COR-L47 (cell line): ENCODE data around the gene PLCB4.

Experiments
- DNase-seq: peaks from one replicate; lab custom pipeline; 2025; lab: John Stamatoyannopoulos, UW

Gene PLCB4

DNA sequence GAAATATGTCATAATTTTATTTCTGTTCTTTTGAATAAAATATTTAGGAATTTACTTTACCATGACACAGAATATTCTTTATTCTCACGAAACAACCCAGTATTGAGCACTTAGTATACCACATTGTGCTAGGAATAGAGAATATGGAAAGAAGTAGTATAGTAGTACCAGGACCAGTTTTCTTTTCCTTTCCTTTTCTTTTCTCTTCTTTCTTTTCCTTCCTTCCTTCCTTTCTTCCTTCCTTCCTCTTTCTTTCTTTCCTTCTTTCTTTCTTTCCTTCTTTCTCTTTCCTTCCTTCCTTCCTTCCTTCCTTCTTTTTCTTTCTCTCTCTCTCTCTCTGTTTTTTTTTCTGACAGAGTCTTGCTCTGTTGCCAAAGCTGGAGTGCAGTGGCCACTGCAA is 7.5 kb upstream of the PLCB4 start:
- no peak for DNase-seq

DNA sequence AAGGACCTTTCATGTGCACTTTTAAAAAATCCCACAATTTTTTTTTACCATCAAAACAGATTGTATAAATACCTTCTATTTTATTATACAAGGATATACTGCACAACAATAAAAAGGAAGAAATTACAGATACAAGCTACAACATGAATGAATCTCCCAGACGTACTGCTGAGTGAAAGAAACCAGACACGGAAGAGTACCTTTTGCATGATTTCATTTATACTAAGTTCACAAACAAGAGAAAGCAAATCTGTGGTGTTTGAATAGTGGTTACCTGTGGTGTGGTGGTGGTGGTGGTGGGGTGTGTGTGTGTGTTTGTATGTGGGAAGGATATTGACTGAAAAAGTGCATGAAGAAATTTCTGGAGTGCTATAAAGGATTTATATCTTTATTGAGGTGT is 6.8 kb upstream of the PLCB4 start:
- DNase-seq, result no peak

DNA sequence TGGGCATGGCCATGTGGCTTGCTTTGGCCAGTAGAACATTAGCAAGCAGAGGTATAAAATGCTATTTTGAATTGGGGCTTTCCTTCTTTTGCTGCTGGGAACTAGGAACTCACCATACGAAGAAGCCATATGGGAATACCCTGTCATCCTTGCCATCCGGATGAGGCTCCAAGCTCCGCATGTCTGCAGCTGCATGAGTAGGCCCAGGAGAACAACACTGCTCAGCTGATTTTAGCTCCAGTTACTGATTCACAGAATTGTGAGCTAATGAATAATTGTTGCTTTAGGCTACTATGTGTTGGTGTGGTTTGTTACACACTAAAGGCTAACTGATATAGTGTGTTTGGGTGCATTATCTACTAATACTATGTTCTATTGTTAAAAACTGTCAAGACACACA is 2.7 kb upstream of the PLCB4 start:
- DNase-seq, result no peak

DNA sequence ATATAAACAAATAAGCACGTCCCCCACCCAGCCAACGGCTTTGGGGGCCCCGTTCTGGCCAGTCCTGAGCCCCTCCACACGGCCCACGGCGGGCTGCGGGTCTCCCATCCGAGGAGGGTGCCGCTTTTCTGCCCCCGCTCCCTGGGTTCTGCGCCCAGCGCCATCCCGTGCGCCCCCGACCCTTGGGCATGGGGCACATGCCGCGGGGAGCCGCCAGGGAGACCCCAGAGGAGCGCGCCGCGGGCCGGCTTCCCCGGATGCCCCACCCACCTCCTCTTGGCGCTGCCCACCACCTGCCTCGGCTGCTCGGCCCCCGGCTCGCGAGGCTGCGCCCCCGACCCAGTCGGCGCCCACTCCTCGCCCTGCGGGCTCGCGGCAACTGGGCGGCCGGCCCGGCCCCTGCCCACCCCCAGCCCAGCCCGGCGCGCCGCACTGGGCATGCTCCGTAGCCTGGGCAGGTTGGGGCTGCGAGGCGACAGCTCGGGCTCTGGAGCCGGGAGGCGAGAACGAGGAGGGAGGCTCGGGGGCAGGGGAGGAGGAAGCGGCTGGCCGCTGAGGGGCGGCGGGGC is 570 bp upstream of the PLCB4 start:
- DNase-seq, result peak; percentile 74

DNA sequence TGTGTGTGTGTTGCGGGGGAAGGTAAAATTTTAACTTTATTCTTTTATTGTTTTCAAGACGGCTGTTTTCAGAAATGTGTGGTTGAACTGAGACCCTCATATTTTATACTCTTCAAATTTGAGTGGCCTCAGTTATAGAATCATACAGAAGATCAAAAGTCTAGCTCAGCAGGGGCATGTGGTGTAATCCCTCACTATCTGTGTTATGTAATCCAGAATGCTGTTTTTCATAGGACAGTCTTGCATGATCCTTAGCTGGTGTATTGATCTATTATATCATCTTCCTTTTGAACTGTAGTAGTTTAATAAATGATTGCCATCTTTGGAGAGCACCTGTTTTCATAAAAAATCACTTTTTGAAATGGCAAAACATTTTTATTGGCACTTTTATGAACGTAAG is 1.4 kb downstream of the PLCB4 start:
- no peak for DNase-seq

DNA sequence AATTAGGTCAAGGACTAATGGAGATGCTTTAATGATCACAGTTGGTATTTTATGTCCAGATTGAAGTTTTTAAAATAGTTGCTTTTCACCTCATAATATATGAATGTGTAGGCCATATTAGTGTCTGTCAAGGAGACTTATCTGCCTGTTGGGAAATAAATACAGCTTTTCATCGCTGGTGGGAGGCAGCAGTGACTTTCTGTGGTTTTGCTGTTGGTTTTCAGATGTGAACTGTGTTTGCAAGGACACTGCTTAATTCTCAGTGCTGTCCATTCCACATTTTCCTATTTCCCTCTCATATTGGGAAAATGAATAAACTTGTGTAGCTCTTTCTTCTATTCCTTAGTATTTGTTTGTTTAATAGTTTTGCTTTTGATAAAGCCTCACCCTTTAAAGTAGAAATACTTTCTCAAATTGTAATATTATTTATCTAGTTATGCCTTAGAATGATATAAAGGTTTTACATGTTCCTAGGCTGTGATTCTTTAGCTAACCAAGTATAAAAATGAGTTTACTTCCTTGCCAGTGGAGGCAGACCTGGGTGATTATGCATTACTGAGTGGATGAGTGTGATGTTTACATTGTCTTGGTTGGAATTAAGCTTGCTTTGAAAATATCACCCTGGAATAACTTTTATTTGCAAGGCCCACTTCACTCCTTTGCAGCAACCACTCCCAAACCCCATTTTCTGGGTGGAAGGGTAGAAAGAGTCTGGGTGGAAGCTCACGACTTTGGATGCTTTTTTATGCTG is 3.3 kb downstream of the PLCB4 start:
- DNase-seq, result no peak

DNA sequence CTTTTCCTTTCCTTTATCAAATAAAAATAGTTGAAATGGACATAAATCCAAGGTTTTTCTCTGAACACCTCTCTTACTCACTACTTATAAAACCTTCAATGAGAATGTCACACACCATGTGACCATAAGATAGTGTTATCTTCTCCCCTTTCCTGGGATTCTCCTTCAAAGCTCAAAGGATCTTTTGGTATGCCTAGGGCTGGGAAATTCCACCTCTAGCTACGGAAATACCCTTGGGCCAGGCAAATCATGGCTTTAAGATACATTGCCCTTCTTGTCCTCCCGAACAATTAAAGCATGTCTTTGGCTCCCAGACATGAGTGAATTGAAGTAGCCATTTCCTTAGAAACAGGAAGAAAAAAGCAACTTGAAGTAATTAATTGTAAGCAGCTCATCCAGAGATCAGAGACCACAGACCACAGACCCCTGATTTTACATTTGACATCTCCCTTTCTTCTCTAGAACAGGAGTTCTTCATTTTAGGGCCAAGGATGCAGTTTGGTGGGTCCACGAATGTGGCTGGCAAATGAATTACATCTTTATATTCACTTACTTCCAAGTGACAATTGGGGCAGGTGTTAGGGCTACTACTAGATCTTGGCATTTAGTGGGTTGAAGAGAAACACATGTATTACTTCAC is 4.1 kb downstream of the PLCB4 start:
- no peak for DNase-seq

DNA sequence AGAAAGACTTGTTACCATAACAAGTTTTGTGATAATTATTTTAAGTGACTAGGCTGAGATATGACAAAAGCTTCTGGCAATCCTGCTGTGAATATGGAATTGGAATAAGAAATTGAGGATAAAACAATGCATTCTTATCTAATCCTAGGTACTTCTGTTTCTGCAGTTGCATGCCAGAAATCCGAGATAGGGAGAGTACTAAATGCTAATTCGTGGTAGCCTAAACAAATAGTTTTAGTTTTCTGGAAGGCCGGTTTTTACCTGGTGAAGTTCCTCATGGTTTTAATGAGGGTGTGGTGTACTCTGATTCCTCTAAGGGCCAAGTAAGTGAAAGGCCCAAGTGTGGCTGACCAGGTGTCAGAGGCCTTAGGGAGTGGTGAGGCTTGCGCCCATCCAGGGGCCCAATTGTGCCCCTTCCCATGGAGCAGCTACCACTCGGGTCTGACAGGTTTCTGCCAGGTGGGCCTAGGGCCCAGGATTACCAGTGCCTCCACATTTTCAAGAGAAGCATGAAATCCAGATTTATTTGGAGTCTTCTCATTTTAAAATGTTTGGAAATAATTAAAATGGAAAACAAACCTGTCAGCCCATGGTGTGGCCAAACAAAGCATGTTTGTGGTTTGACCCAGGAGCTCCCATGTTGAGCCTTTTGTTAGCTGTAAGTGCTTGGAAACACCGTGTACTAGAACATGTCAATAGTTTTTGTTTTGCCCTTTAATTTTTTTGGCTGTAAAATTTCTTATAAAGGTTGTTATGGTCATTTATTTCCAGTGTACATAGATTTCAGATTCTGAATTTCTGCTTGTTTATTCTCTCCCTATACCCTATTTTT is 6.6 kb downstream of the PLCB4 start:
- DNase-seq, result no peak

DNA sequence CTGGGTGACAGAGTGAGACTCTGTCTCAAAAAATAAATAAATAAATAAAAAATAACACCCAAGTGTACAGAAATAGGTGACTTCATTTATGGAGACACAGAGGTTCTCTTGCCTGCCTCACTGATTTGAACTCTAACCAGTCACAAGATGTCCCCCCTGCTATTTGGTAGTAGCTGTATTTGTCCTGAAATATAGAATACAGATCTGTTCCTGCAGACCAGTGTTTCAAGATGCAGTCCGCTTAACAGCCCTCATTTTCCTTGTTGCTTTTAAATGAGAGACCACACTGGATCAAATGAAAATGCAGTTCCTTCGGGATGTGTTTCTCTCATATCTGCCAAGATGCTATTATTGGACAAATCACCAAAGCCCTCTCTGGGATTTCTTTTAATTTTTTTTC is 7.6 kb downstream of the PLCB4 start:
- DNase-seq, result no peak

DNA sequence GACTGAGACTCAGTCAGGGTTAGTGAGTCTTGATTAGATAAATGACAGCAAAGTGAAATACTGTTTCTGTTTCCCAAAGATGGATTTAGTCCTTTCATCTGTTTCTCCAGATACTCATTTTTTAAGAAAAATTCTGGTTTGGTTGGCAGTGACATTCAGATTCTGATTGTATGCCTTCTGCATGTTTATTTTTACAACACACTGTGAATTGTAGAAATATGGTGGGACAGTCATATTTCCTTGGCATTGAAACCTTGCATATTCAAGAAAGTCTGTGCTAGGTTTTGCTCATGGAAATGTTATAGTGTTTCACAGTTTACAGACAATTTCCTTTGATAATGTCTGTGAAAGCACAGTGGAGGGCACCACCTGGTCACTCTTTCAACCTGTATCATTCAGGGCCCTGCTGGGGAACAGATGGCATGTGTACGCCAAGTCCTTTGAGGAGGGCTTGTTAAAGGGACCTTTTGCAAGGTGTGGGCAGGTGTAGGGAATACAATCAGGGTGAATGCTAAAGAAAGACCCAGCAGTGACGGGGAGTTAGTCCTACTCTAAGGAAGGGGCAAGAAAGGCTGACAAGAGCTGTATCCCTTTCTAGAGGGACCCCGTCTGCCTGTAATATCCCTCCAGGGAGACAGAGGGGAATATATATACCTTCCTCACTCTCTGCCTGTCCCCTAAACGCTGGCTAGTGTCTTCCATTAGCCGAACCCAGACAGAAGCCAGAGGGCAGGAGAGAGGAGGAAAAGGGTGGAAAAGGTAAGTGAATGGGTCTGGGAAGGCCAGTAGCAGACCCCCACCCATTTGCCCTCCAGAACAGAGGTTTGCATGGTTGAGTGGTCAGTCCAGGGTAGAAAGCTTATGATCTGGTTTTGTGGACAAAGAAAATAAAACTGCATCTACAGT is 10.2 kb downstream of the PLCB4 start:
- peak; percentile 19 for DNase-seq

DNA sequence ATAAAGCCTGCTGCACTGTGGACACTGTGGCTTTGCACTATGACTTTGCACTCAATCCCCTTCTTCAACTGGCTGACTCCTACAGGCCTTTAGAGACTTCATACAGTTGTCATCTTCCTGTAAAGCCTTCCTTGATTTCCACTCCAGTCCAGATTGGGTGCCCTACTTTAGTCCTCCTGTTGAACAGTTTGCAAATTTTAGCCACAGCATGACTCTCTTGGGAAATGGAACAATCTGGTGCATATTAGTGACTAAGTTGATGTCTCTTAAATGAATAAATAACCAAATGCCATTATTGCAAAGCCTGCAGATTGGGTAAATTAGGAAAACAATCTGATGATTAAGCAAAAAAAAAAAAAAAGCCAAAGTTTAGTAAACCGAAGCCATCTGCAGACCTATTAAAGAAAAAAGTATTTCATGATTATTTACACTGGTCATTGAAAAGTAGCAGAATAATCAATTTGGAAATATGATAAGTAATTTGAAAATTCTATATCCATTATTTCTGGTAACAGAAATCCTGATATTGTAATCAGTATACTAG is 12.6 kb downstream of the PLCB4 start:
- no peak for DNase-seq

DNA sequence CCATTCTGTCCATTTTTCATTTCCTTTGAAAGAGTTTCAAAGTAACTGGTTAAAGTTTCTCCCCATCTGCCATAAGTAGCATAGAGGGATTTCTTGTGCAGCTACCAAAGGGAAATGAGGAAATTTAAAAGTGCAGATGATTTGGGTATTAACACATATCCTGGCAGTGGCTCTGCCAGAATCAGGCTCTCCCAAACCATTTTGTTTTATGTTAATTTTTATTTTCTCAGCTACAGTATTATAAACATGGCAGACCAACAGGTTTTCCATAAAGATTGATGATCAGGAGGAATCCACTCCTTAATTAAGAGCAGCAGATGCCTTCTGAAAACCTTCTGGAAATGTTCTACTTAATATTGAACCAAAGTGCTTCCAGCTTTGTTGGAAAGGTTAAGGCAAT is 13.9 kb downstream of the PLCB4 start:
- no peak for DNase-seq

DNA sequence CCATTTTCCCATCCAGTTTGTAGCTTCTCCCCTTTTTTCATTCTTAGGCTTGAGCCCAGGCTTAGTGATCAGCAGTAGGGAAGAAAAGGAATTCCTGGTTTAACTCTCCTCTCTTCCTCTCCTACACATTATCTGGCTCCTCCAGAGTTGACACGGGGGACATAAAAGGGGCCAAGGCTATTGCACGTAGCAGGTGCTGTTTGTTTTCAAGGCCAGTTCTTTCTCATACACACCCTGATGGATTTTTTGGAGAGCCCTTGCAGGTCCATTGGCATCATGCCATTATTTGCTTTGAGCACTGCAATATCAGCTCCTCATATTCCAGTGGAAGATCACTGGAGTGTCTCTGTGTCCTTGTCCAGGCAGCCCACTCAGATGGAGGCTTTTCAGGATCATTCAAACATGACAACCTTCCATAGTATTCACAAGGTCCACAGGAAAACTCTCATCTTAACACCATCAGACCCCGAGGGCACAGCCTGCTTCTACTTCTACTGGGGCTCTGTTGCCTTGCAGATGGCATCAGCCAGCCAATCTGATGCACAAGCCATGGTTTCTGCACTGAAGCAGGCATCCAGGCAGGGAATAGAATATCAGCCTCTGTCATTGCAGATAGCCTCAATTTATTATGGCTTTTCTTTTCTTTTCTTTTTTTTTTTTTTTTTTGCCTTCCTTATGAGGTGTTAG is 18.8 kb downstream of the PLCB4 start:
- DNase-seq, result no peak

DNA sequence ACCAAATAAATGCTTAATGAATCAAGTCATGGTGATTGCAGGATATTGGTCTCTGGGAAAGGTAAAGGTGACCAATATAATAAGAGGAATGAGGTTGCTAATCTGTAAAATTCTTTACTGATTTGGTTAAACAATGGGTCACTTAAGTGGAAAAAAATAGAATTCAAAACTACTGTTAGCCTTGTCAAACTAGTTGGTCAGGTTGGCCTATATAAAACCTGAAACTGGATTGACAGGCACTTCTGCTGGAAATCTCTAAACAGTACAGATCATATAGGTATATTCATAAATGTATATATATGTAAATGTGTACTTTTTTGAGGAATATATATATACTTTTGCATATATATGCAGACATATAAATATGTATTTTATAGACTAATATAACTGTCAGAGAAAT is 19.7 kb downstream of the PLCB4 start:
- DNase-seq, result no peak

DNA sequence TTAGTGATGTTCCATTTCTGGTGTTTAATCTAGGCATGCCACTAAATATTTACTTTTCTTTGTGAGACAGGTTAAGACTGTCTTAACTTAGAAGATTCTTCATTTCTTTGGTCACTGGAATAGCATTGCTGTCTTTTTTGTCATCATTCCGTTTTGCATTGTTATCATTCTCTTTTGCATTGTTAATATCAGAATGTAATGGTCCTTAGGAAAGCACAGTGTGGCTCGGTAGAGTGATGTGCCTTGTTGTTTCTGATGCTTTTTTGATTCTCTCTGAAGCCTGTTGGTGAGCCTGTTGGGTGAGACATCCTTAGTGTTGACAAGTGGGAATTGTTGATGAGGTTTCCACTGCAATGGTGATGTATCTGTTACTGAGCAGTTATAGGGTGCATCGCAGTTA is 23.2 kb downstream of the PLCB4 start:
- no peak for DNase-seq

DNA sequence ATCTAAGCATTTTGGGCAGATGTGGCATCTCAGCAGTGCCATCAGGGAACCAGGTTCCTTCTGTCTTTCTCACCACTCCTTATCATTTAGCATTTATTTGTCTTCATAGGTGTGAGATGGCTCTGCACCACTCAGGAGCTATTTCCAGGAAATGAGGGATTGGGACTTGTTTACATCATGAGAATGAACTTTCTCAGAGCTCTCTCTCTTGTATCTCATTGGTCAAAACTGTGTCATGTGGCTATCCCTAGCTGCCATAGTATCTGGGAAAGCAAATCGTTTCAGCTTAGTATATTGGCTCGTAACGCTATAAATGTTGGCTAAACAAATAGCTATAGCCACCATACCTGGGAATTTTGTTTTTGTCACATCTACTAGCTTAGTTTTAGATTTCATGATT is 23.8 kb downstream of the PLCB4 start:
- no peak for DNase-seq

DNA sequence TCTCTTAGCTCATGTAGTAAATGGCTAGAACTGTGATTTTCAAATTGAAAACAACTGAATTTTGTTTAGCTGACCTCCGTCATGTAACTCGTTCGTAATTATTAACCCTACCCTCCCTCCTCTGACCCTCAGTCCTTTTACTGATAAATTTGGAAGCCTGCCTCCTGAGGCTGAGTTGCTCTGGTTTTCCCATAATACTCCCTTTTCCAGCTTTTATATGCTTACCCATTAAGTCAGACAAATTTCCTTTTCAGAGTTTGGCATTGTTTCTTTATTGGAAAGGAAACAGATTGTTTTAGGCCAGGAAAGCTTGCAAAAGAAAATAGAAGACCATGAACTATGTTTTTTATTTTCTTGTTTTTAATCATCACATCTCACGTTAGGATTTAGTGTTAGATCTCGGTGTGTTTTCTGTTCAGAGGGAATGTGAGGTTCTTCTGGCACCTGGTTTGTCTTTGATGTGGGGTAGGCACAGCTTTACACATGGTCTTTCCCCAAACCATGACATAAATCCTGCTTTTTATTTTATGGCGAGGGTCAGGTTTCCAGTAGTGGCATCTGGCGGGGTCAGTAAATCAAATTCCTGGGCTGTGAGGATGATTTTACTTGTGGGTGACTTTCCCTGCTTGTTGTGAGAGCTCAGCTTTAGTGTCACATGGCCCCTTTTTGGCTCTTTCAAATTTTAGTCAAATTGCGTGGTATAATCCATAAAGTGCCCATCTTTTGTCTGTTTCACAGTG is 24.5 kb downstream of the PLCB4 start:
- DNase-seq, result no peak

DNA sequence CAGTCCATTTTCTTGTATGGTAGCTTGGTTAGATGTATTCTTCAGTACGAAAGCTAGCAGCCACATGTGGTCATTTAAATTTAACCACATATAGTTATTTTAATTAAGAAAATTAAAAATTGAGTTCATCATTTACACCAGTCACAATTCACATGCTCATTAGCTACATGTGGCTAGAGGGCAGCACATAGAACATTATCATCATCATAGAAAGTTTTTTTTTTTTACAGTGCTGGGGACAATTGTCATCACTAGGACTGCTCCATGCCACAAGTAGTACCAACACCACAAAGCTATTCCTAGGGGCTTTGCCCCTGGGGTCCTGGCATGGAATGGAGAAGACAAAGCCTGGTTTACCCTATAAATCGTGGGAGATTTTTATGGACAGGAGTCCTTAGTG is 30.5 kb downstream of the PLCB4 start:
- DNase-seq, result no peak

DNA sequence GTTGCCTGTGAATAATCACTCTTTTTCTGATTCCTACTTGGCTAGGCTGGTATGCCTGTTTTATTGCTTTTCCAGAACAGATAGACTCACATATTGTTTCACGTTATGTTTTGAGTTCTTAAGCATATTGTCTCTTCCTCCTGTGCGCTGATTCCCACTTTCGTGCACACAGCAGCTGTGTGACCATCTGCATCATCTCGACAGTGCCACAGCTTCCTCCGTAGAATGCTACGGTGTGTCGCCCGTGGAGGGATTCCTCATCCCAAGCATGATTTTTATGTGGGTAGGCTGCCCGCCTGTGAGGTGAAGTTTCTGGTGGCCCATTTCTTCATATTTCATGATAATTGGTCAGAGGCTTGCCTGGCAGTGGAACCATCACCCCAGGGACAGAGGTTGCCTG is 31.8 kb downstream of the PLCB4 start:
- no peak for DNase-seq

DNA sequence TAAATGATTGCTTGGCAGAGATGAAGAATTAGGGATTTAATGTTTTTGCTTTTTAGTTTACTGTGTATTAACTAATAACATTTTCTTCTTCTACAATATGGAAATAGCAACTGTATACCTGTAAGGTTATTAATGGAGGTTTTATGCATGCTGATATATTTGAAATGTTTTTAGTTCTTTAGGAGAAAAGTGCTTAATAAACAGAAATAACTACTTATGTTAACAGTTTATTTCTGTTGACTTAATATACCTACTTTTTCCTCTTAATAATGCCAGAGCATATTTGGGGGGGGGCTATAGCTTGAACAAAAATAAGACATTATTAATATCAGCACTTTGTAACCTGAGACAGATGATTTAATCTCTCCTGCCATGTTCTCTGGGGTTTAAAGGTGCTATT is 33.6 kb downstream of the PLCB4 start:
- no peak for DNase-seq
